Trophoblast cell (in vitro differentiated cells and primary cell): ENCODE data around the gene LGALS7B.
A peak's percentile ranks its signal among the peaks of the same experiment; 100 is the strongest.

Source experiments
- DNase-seq, 2 donors: peaks; one replicate each; pipeline ENCODE4 v3.0.0-alpha.2; 2016
- H2AFZ ChIP-seq: 2 replicates; pipeline ENCODE4 v1.6.1; 2013; ENCODE audit warnings: low read length, moderate library complexity, mild to moderate bottlenecking; ENCODE audit not compliant: insufficient read depth, poor library complexity
- H2AK5ac ChIP-seq: 2 replicates; pipeline ENCODE4 v1.6.1; 2013; ENCODE audit warnings: mild to moderate bottlenecking, low read length
- H2BK120ac ChIP-seq: 2 replicates; pipeline ENCODE4 v1.6.1; 2013; ENCODE audit warnings: low read length, mild to moderate bottlenecking, moderate library complexity; ENCODE audit not compliant: insufficient read depth, poor library complexity
- H2BK12ac ChIP-seq: 2 replicates; pipeline ENCODE4 v1.6.1; 2013; ENCODE audit warnings: mild to moderate bottlenecking, low read length, moderate library complexity
- H2BK5ac ChIP-seq: 2 replicates; pipeline ENCODE4 v1.6.1; 2013; ENCODE audit warnings: low read length, low read depth, moderate library complexity, mild to moderate bottlenecking; ENCODE audit not compliant: poor library complexity
- H3K14ac ChIP-seq: 2 replicates; pipeline ENCODE4 v1.6.1; 2013; ENCODE audit warnings: mild to moderate bottlenecking, low read length
- H3K18ac ChIP-seq: 2 replicates; pipeline ENCODE4 v1.6.1; 2013; ENCODE audit warnings: mild to moderate bottlenecking, low read length
- H3K23ac ChIP-seq: 2 replicates; pipeline ENCODE4 v1.6.1; 2013; ENCODE audit warnings: low read length
- H3K27ac ChIP-seq: 2 replicates; pipeline ENCODE4 v1.5.1; 2013; ENCODE audit warnings: low read depth, mild to moderate bottlenecking, inconsistent platforms, low read length, moderate library complexity
- H3K27me3 ChIP-seq: 2 replicates; pipeline ENCODE4 v1.6.1; 2013; ENCODE audit warnings: inconsistent platforms, mild to moderate bottlenecking, low read length, moderate library complexity; ENCODE audit not compliant: insufficient read depth
- H3K36me3 ChIP-seq, 2 experiments: 1 replicate in 1 of 2; 2 replicates in 1 of 2; pipeline ENCODE4 v1.6.1; 2013; ENCODE audit warnings: low read length in 2 of 2, mild to moderate bottlenecking in 2 of 2, moderate library complexity in 1 of 2; ENCODE audit not compliant: insufficient read depth in 2 of 2, control insufficient read depth in 1 of 2
- H3K4ac ChIP-seq: 2 replicates; pipeline ENCODE4 v1.6.1; 2013; ENCODE audit warnings: low read depth, mild to moderate bottlenecking, low read length, moderate library complexity
- H3K4me1 ChIP-seq, 2 experiments: 1 replicate in 1 of 2; 2 replicates in 1 of 2; pipeline ENCODE4 v1.6.1; 2013; ENCODE audit warnings: low read length in 2 of 2, mild to moderate bottlenecking in 2 of 2, moderate library complexity in 1 of 2; ENCODE audit not compliant: insufficient read depth in 2 of 2, control insufficient read depth in 1 of 2
- H3K4me2 ChIP-seq: 2 replicates; pipeline ENCODE4 v1.6.1; 2013; ENCODE audit warnings: inconsistent platforms, mild to moderate bottlenecking, low read length, moderate library complexity
- H3K4me3 ChIP-seq: 2 replicates; pipeline ENCODE4 v1.5.1; 2013; ENCODE audit warnings: mild to moderate bottlenecking, low read depth, low read length, inconsistent platforms
- H3K79me1 ChIP-seq: one replicate; pipeline ENCODE4 v1.6.1; 2013; ENCODE audit warnings: low read length
- H3K79me2 ChIP-seq: 2 replicates; pipeline ENCODE4 v1.6.1; 2013; ENCODE audit warnings: low read length, mild to moderate bottlenecking; ENCODE audit not compliant: control insufficient read depth, insufficient read depth, poor library complexity
- H3K9ac ChIP-seq: 2 replicates; pipeline ENCODE4 v1.6.1; 2013; ENCODE audit warnings: mild to moderate bottlenecking, low read length
- H3K9me3 ChIP-seq: 2 replicates; pipeline ENCODE4 v1.6.1; 2013; ENCODE audit warnings: low read depth, mild to moderate bottlenecking, control low read depth, inconsistent platforms, low read length; ENCODE audit not compliant: insufficient read depth
- H4K12ac ChIP-seq: 2 replicates; pipeline ENCODE4 v1.6.1; 2013; ENCODE audit warnings: low read depth, mild to moderate bottlenecking, low read length, moderate library complexity
- H4K8ac ChIP-seq: 2 replicates; pipeline ENCODE4 v1.6.1; 2013; ENCODE audit warnings: low read depth, mild to moderate bottlenecking, low read length, moderate library complexity
- H4K91ac ChIP-seq: one replicate; pipeline ENCODE4 v1.6.1; 2013; ENCODE audit warnings: low read depth, mild to moderate bottlenecking, low read length, moderate library complexity
- WGBS: extraction: QIAGEN DNeasy Blood & Tissue Kit; methylation state at CpG from one replicate; pipeline ENCODE4 v1.1.7; 2013; ENCODE audit warnings: missing lambda C conversion rate; ENCODE audit not compliant: insufficient read length, insufficient coverage; ENCODE audit errors: extremely low coverage; 5-methylcytosine and 5-hydroxymethylcytosine counted together

The LGALS7B gene

GRCh38 chr19:38836983-38837626 is 48.1 kb downstream of the LGALS7B start:
- peaks cover 50 to 58% of the 10 kb centered on the region in 2 experiments for H3K4me1 ChIP-seq
- H3K4me3 ChIP-seq, result no peak overlapping the region
- peaks cover 50 to 59% of the 10 kb centered on the region in 2 experiments for H3K36me3 ChIP-seq
- peak; percentile 89 to 95 for DNase-seq
- peak overlapping the region; percentile 82 for H4K8ac ChIP-seq
- H3K4ac ChIP-seq, result peak overlapping the region; percentile 56
- H3K27ac ChIP-seq, result peak overlapping the region; percentile 94
- WGBS, result no CpG with 5 or more reads among the region's 6 CpGs
- peak overlapping the region; percentile 27 for H3K4me2 ChIP-seq
- H3K18ac ChIP-seq, result peak overlapping the region; percentile 68
- peak overlapping the region; percentile 40 for H2AFZ ChIP-seq
- peak overlapping the region; percentile 84 for H2BK120ac ChIP-seq
- no peaks in the 10 kb centered on the region for H3K27me3 ChIP-seq
- H2BK5ac ChIP-seq, result peak overlapping the region; percentile 92
- H4K12ac ChIP-seq, result peak overlapping the region; percentile 61
- H2BK12ac ChIP-seq, result peak overlapping the region; percentile 89
- H3K23ac ChIP-seq, result no peak overlapping the region
- no peaks in the 10 kb centered on the region for H3K9me3 ChIP-seq
- H3K79me1 ChIP-seq, result peaks cover 41% of the 10 kb centered on the region
- no peak overlapping the region for H3K9ac ChIP-seq
- peak overlapping the region; percentile 84 for H2AK5ac ChIP-seq
- H3K79me2 ChIP-seq, result peaks cover 14% of the 10 kb centered on the region
- H3K14ac ChIP-seq, result peak overlapping the region; percentile 84
- peak overlapping the region; percentile 97 for H4K91ac ChIP-seq

DNA sequence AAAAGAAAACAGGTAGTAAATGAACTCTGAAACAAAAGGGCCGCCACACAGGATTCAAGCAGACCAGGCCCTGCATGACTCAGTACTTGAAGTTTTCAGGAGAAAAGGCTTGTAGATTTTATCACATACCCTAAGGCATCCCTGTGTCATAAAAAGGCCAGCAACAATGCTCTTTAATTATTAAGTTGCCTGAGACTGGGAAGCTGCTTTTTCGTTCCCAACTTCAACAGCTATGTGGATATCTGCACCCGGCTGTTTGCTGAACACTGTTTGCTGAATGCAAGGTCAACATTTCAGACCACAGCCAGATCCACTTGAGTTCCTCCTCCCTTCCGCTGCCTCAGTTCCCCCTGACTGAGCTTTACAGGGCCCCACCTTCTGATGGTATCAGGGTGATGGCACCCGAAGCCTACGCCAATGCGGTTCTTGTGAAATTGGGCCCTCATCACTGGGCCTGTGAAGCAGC is 48.7 kb downstream of the LGALS7B start:
- DNase-seq, result peak; percentile 88 to 99
- Histone ChIP-seq H3K23ac (no peak overlapping the region), H3K18ac (peak overlapping the region; percentile 95), H2AK5ac (peak overlapping the region; percentile 87), H3K9me3 (no peaks in the 10 kb centered on the region), H3K4me3 (no peak overlapping the region), H4K12ac (no peak overlapping the region), H3K36me3 (peaks cover 56 to 65% of the 10 kb centered on the region in 2 experiments), H2AFZ (no peak overlapping the region), H2BK120ac (peak overlapping the region; percentile 92), H3K4me1 (peaks cover 46 to 53% of the 10 kb centered on the region in 2 experiments), H4K91ac (peak overlapping the region; percentile 93), H2BK5ac (peak overlapping the region; percentile 95), H3K4ac (peak overlapping the region; percentile 82), H3K27ac (peak overlapping the region; percentile 96), H3K27me3 (no peaks in the 10 kb centered on the region), H4K8ac (peak overlapping the region; percentile 84), H2BK12ac (peak overlapping the region; percentile 90), H3K79me2 (peaks cover 14% of the 10 kb centered on the region), H3K4me2 (peak overlapping the region; percentile 27), H3K79me1 (peaks cover 36% of the 10 kb centered on the region), H3K9ac (no peak overlapping the region), H3K14ac (peak overlapping the region; percentile 92)
- no CpG with 5 or more reads among the region's 7 CpGs for WGBS

GRCh38 chr19:38838208-38838985 is 49.4 kb downstream of the LGALS7B start:
- H2AFZ ChIP-seq, result peak overlapping the region; percentile 64
- H3K4me2 ChIP-seq, result peak overlapping the region; percentile 7
- no peaks in the 10 kb centered on the region for H3K27me3 ChIP-seq
- H3K27ac ChIP-seq, result peak overlapping the region; percentile 96
- no peak overlapping the region for H3K4me3 ChIP-seq
- no CpG with 5 or more reads among the region's 19 CpGs for WGBS
- H2BK120ac ChIP-seq, result peak overlapping the region; percentile 92
- peak overlapping the region; percentile 93 for H4K91ac ChIP-seq
- peak overlapping the region; percentile 90 for H2BK12ac ChIP-seq
- peaks cover 63 to 72% of the 10 kb centered on the region in 2 experiments for H3K36me3 ChIP-seq
- H3K14ac ChIP-seq, result peak overlapping the region; percentile 92
- H3K23ac ChIP-seq, result no peak overlapping the region
- H2BK5ac ChIP-seq, result peak overlapping the region; percentile 95
- DNase-seq, result peak; percentile 97 to 98
- H3K79me2 ChIP-seq, result peaks cover 12% of the 10 kb centered on the region
- no peak overlapping the region for H3K9ac ChIP-seq
- peak overlapping the region; percentile 84 for H4K8ac ChIP-seq
- no peaks in the 10 kb centered on the region for H3K9me3 ChIP-seq
- H3K79me1 ChIP-seq, result peaks cover 34% of the 10 kb centered on the region
- H3K4ac ChIP-seq, result peak overlapping the region; percentile 82
- peak overlapping the region; percentile 95 for H3K18ac ChIP-seq
- peaks cover 44 to 51% of the 10 kb centered on the region in 2 experiments for H3K4me1 ChIP-seq
- peak overlapping the region; percentile 87 for H2AK5ac ChIP-seq
- H4K12ac ChIP-seq, result peak overlapping the region; percentile 78

DNA sequence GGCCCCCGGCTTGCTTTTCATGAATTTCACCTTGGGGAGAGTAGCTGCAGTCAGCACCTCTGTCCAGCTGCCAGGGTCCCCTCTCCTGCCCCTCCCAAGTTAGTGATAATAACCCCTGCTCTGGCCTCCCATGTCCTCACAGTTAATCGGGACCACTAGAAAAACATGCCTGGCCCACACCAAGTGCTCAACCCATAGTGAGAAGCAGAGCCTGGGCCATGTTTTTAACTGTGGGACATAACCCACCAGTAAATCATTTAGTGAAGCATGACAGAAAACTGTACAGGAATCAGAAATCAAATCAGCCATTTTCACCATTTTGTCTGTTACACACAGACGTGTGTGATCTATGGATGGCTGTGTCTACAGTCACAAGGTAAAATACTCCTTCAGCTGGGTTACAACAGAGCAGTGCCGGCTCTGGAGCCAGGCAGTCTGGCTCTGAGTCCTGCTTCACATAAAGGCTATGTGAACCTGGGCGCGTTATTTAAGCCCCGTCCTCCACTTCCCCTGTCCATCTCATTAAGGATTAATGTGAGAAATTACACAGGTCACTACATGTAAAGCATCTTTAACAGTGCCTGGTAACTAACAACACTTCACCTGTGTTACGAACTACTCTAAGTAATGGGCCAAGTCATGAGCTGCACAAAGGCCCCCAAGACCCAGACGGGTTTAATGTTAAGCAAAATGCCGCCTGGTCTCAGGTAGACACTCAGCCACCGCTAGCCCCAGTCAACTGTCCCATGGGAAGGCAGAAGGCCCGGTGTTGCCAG is 50.2 kb downstream of the LGALS7B start:
- peak overlapping the region; percentile 10 for H2BK12ac ChIP-seq
- H3K36me3 ChIP-seq, result peaks cover 71 to 80% of the 10 kb centered on the region in 2 experiments
- H4K91ac ChIP-seq, result peak overlapping the region; percentile 93
- H3K79me2 ChIP-seq, result peaks cover 12% of the 10 kb centered on the region
- WGBS, result no CpG with 5 or more reads among the region's 12 CpGs
- H2BK5ac ChIP-seq, result peak overlapping the region; percentile 95
- peak; percentile 11 to 42 for DNase-seq
- peak overlapping the region; percentile 21 for H2BK120ac ChIP-seq
- no peak overlapping the region for H3K4me3 ChIP-seq
- no peak overlapping the region for H3K23ac ChIP-seq
- peak overlapping the region; percentile 95 for H3K18ac ChIP-seq
- peaks cover 34% of the 10 kb centered on the region for H3K79me1 ChIP-seq
- H4K8ac ChIP-seq, result peak overlapping the region; percentile 84
- H3K9ac ChIP-seq, result no peak overlapping the region
- peaks cover 44 to 51% of the 10 kb centered on the region in 2 experiments for H3K4me1 ChIP-seq
- H3K14ac ChIP-seq, result peak overlapping the region; percentile 92
- no peaks in the 10 kb centered on the region for H3K9me3 ChIP-seq
- H3K27me3 ChIP-seq, result no peaks in the 10 kb centered on the region
- no peak overlapping the region for H3K4me2 ChIP-seq
- H2AFZ ChIP-seq, result no peak overlapping the region
- no peak overlapping the region for H2AK5ac ChIP-seq
- no peak overlapping the region for H3K4ac ChIP-seq
- no peak overlapping the region for H4K12ac ChIP-seq
- peak overlapping the region; percentile 96 for H3K27ac ChIP-seq
